Adrenal gland (tissue), 12 donors: ENCODE results near the gene TBX22. TPM values are rescaled to one million over a fixed set of nuclear protein-coding genes. Genes with fewer than 3 reads are reported as not detected.

Source experiments
- DNase-seq, 7 donors: peaks; one replicate each; pipeline ENCODE4 v3.0.0-alpha.2; 2019 to 2020
- H3K27ac ChIP-seq, 5 donors: fragments of 200-600 bp; sonication (generic) in 4 of 5; 1 replicate in 3 of 5; 2 replicates in 2 of 5; pipeline versions ENCODE4 v1.5.1 to v1.8.0; 2016 to 2020; ENCODE audit warnings: mild to moderate bottlenecking in 1 of 5
- H3K27me3 ChIP-seq: fragments of 200-600 bp; 2 replicates; pipeline ENCODE4 v1.8.0; 2021
- H3K36me3 ChIP-seq, 2 donors: fragments of 200-600 bp; replicated peaks in 1 of 2; 1 replicate in 1 of 2; 2 replicates in 1 of 2; pipeline versions ENCODE4 v1.5.1 to v1.8.0; 2018 to 2022
- H3K4me1 ChIP-seq, 2 donors: fragments of 200-600 bp; replicated peaks in 1 of 2; 1 replicate in 1 of 2; 2 replicates in 1 of 2; pipeline versions ENCODE4 v1.5.1 to v1.8.0; 2018 to 2021
- H3K4me3 ChIP-seq, 4 donors: fragments of 200-600 bp; sonication (generic) in 3 of 4; one replicate each; pipeline ENCODE4 v1.5.1; 2016 to 2018
- H3K9me3 ChIP-seq, 3 donors: fragments of 200-600 bp; sonication (generic) in 1 of 3; replicated peaks in 1 of 3; 1 replicate in 2 of 3; 2 replicates in 1 of 3; pipeline versions ENCODE4 v1.5.1 to v1.8.0; 2016 to 2021
- POLR2A ChIP-seq, 2 donors: fragments of 450-650 bp; IDR thresholded peaks; one replicate each; pipeline ENCODE4 v1.6.1; 2017; ENCODE audit warnings: antibody characterized with exemption in 2 of 2, mild to moderate bottlenecking in 2 of 2, moderate library complexity in 1 of 2
- WGBS, 4 donors: extraction: QIAGEN DNeasy Blood & Tissue Kit in 2 of 4; methylation state at CpG; one replicate each; pipeline versions ENCODE4 v1.1.5 to v1.1.7; 2013 to 2017; 5-methylcytosine and 5-hydroxymethylcytosine counted together
- intact Hi-C, 2 donors: fragments of 100-400 bp; cut with DNase I; formaldehyde crosslinking; loops; one replicate each; pipeline versions ENCODE4 v1.14.1 to v1.15.0; 2022 to 2023
- polyA plus RNA-seq, 3 donors: library from polyadenylated mRNA; stranded (reverse); fragments of 200-250 nt in 2 of 3; fragments of 350-450 nt in 1 of 3; fragmentation: Illumina TruSeq in 1 of 3; extraction: RNeasy Lipid Tissue Mini Kit (QIAGEN cat#74804) in 1 of 3; gene quantifications; one replicate each; pipeline ENCODE4 v1.2.3, GENCODE V29; 2013 to 2014
- total RNA-seq, 9 donors: library from RNA; depleted of rRNA in 4 of 9; stranded (reverse); fragments of >200 nt in 4 of 9; fragments of 120-200 nt in 1 of 9; fragmentation: NEBNext Ultra II Directional in 1 of 9; extraction: Animal tissue kit (Norgen Biotek cat#: 25700) in 1 of 9; gene quantifications; one replicate each; pipeline versions ENCODE4 v1.1.0 to v1.2.4, GENCODE V29; 2013 to 2023
- TF ChIP-seq, protein P1 (sequence below), 6 experiments: fragments of 450-650 bp in 4 of 6; fragments of 200-600 bp in 2 of 6; sonication (generic) in 1 of 6; IDR thresholded peaks; 1 replicate in 5 of 6; 2 replicates in 1 of 6; pipeline versions ENCODE4 v1.5.1 to v1.8.0; 2016 to 2021; ENCODE audit warnings: antibody characterized with exemption in 6 of 6, mild to moderate bottlenecking in 2 of 6, moderate library complexity in 1 of 6
- donor health status: healthy with polysubstance abuse.
- donor health status: Bipolar disorder and iron deficiency.
- donor health status: DM: yes; HTN: yes; CAD: no.
- donor health status: DM: no; HTN: no; CAD: no.
- donor health status: DM: no; HTN: no; CAD: no.
- donor health status: DM: yes; HTN: yes; CAD: no.

TBX22 gene
- total and polyA plus RNA-seq, 12 donors = 0.06 TPM; not detected in 11

DNA sequence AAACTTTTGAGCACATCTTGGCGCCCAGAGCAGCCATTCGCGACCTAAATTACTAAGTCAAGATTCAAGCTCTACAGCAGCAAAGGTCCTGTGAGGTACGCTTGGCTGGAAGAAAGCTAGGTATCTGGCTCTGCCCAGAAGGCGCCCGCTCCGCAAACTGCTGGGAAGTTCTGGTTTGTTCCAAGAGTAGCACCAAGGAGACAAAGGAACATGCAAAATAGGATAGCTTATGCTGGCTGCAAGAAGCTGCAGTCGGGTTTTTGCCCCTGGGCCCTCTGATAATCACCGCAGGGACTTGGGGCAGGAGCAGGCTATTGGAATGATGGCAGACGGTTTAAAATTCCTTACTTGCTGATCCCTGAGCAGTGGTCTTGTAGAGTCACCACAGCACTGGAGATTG, 3.0 kb upstream of the TBX22 start:
- TF ChIP-seq POLR2A (IDR thresholded peaks at IDR 0.05) = no peak
- TF ChIP-seq, protein P1, sequence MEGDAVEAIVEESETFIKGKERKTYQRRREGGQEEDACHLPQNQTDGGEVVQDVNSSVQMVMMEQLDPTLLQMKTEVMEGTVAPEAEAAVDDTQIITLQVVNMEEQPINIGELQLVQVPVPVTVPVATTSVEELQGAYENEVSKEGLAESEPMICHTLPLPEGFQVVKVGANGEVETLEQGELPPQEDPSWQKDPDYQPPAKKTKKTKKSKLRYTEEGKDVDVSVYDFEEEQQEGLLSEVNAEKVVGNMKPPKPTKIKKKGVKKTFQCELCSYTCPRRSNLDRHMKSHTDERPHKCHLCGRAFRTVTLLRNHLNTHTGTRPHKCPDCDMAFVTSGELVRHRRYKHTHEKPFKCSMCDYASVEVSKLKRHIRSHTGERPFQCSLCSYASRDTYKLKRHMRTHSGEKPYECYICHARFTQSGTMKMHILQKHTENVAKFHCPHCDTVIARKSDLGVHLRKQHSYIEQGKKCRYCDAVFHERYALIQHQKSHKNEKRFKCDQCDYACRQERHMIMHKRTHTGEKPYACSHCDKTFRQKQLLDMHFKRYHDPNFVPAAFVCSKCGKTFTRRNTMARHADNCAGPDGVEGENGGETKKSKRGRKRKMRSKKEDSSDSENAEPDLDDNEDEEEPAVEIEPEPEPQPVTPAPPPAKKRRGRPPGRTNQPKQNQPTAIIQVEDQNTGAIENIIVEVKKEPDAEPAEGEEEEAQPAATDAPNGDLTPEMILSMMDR (IDR thresholded peaks at IDR 0.05) = no peak
- Histone ChIP-seq H3K4me1 (no peaks in the 10 kb centered on the region), H3K27me3 (peaks cover 8% of the 10 kb centered on the region), H3K4me3 (no peak overlapping the region), H3K36me3 (no peaks in the 10 kb centered on the region), H3K27ac (no peak overlapping the region), H3K9me3 (no peaks in the 10 kb centered on the region)
- intact Hi-C loops = no loop called here
- 64 to 73% (median 66%) methylated on average over 9 to 10 of the region's 10 CpGs for whole genome bisulfite sequencing, 4 donors
- DNase-seq = no peak

DNA sequence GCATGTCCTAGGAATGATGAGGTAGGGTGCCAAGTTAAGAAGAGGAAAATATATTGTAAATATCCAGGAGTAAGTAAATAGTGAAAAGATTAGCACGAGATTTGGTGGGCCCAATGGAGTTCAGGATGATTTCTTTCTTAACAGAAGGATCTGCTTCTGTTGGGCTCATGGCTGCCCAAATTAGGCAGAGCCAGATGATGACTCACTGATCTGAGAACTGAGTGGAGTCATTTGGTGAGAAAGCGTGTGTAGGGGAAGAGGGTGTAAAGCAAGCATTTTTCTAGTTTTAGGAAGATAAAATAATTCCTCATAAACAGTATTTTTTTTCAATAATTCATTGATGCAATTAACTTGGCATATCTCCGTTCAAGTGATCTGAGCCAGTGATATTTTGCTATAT, 1.6 kb downstream of the TBX22 start:
- H3K4me1 ChIP-seq = no peaks in the 10 kb centered on the region
- no peak overlapping the region for H3K27ac ChIP-seq
- 45 to 63% (median 57%) methylated on average over 3 of the region's 3 CpGs for WGBS, 4 donors
- TF ChIP-seq POLR2A (IDR thresholded peaks at IDR 0.05) = no peak
- TF ChIP-seq, protein P1 (IDR thresholded peaks at IDR 0.05) = no peak
- intact Hi-C loops = no loop called here
- no peak for DNase-seq
- H3K27me3 ChIP-seq = peaks cover 15% of the 10 kb centered on the region
- no peak overlapping the region for H3K4me3 ChIP-seq
- H3K36me3 ChIP-seq = no peaks in the 10 kb centered on the region
- no peaks in the 10 kb centered on the region for H3K9me3 ChIP-seq

DNA sequence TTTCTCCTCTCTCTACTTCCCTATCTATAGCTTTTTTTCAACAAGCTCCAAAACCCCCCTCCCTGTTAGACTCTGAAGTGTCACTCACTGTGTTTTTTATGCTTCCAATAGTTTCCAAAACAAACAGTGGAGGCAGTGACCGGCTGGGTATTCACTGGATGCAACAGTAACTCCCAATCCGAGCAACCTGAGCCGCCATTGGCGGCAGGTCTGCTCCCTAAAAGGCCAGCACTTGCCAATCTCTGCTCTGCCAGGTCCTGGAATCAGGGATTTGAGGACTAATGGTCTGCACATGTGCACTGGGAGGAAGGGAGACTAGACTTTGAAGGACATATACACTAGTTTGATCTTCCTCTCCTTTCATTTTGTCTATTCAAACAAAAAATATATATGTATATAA, 7.1 kb downstream of the TBX22 start:
- Histone ChIP-seq H3K4me1 (no peaks in the 10 kb centered on the region), H3K36me3 (no peaks in the 10 kb centered on the region), H3K27ac (no peak overlapping the region), H3K4me3 (no peak overlapping the region), H3K9me3 (no peaks in the 10 kb centered on the region), H3K27me3 (peaks cover 18% of the 10 kb centered on the region)
- intact Hi-C loops = no loop called here
- no peak for DNase-seq
- 6 to 45% (median 19%) methylated on average over 4 of the region's 4 CpGs for WGBS, 4 donors
- no peak for TF ChIP-seq POLR2A (IDR thresholded peaks at IDR 0.05)
- TF ChIP-seq, protein P1 (IDR thresholded peaks at IDR 0.05) = no peak

DNA sequence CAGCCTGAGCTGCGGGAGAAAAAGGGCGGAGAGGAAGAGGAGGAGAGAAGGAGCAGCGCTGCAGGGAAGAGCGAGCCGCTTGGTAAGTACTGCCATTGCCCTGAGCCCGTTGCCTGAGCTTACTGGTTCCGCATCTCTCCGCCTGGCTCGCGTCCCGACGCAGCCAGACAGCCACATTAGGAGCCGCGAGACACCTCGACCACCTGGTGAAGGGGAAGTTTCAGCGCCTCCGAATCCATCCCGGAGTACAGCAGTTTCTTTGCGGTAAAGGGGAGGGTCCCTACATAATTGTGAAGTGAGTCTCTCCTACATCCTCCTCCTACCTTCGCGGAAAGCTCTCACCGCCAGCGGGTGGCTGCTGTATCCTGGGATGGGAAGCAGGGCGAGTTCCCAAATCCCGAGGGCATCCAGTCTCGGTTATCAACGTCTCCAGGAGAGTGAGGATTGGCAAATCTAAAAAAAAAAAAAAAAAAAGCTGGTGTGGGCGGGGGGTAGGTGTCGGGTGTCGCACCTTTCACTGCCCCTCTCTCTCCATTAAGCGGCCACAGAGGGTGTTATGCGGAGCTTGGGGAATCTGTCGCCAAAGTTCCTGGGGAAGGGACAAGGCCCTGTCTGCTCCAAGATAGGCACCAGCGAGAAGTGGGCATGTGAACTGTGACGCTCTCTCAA, 7.9 kb downstream of the TBX22 start:
- no peaks in the 10 kb centered on the region for H3K36me3 ChIP-seq
- no peak overlapping the region for H3K27ac ChIP-seq
- WGBS, 4 donors = 3 to 28% (median 10%) methylated on average over 24 to 35 of the region's 35 CpGs
- peaks cover 18% of the 10 kb centered on the region for H3K27me3 ChIP-seq
- TF ChIP-seq POLR2A (IDR thresholded peaks at IDR 0.05) = no peak
- TF ChIP-seq, protein P1 (IDR thresholded peaks at IDR 0.05) = no peak
- intact Hi-C loops = no loop called here
- no peaks in the 10 kb centered on the region for H3K9me3 ChIP-seq
- no peak overlapping the region for H3K4me3 ChIP-seq
- no peaks in the 10 kb centered on the region for H3K4me1 ChIP-seq
- no peak for DNase-seq
